Parathyroid adenoma (tissue), 2 donors: ENCODE data around the gene MRPL1.

Source experiments
- H2AFZ ChIP-seq: fragments of 300-600 bp; sonication (generic); one replicate; pipeline ENCODE4 v1.7.0; 2017; ENCODE audit warnings: antibody characterized with exemption, mild to moderate bottlenecking
- H3K27ac ChIP-seq: fragments of 300-600 bp; sonication (generic); one replicate; pipeline ENCODE4 v1.7.0; 2017
- H3K27me3 ChIP-seq: fragments of 300-600 bp; sonication (generic); one replicate; pipeline ENCODE4 v1.7.0; 2017; ENCODE audit warnings: low read length; ENCODE audit not compliant: control insufficient read depth, insufficient read depth
- H3K36me3 ChIP-seq: fragments of 300-600 bp; sonication (generic); one replicate; pipeline ENCODE4 v1.7.0; 2017; ENCODE audit warnings: low read length; ENCODE audit not compliant: control insufficient read depth, insufficient read depth
- H3K4me1 ChIP-seq: fragments of 300-600 bp; sonication (generic); one replicate; pipeline ENCODE4 v1.7.0; 2017; ENCODE audit warnings: control low read depth
- H3K4me2 ChIP-seq: fragments of 300-600 bp; sonication (generic); one replicate; pipeline ENCODE4 v1.7.0; 2017; ENCODE audit warnings: low read length
- H3K4me3 ChIP-seq: fragments of 300-600 bp; sonication (generic); one replicate; pipeline ENCODE4 v1.7.0; 2017; ENCODE audit warnings: low read depth, low read length
- H3K79me2 ChIP-seq: fragments of 300-600 bp; sonication (generic); one replicate; pipeline ENCODE4 v1.7.0; 2017; ENCODE audit warnings: control low read depth
- H3K9ac ChIP-seq: fragments of 300-600 bp; sonication (generic); one replicate; pipeline ENCODE4 v1.7.0; 2017; ENCODE audit warnings: mild to moderate bottlenecking
- H3K9me3 ChIP-seq: fragments of 300-600 bp; sonication (generic); one replicate; pipeline ENCODE4 v1.7.0; 2017; ENCODE audit warnings: low read length; ENCODE audit not compliant: control insufficient read depth
- TF ChIP-seq, protein P1 (sequence below): fragments of 300-600 bp; sonication (generic); IDR thresholded peaks from one replicate; pipeline ENCODE4 v1.7.0; 2017; ENCODE audit warnings: antibody characterized with exemption, mild to moderate bottlenecking
- donor health status: primary hyperparathyroidism.

The MRPL1 gene

DNA sequence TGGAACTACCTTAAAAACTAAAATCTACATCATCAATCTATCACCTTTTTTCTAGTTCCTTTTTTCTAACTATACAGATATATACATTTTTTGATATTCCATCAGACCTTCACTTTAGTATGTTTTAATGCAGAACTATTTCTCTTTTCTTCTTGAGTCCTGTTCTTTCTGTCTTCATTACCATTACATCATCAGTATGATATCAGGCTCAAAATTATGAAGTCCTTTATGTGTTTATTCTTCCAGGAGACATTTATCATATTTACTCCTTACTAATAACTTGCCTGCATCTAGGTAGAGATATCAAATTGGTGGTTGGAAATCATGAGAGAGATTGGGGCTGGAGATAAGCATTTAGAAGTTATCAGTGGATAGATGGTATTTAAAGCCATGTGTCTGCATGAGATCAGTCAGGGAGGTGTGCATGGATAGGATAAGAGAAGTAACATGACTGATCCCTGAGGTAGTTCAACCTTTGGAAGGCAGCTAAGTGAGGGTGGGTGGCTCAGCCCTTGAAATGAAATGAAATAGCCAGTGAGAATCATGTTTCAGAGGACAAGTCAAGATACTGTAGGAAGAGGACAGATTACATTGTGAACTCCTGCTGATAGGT lies 43.1 kb downstream of the MRPL1 start:
- Histone ChIP-seq H3K9ac (no peak overlapping the region), H3K36me3 (no peaks in the 10 kb centered on the region), H3K4me1 (no peaks in the 10 kb centered on the region), H3K9me3 (no peaks in the 10 kb centered on the region), H3K4me2 (no peak overlapping the region), H3K79me2 (no peaks in the 10 kb centered on the region), H3K27me3 (no peaks in the 10 kb centered on the region), H3K4me3 (no peak overlapping the region), H3K27ac (no peak overlapping the region), H2AFZ (no peak overlapping the region)
- TF ChIP-seq, protein P1, sequence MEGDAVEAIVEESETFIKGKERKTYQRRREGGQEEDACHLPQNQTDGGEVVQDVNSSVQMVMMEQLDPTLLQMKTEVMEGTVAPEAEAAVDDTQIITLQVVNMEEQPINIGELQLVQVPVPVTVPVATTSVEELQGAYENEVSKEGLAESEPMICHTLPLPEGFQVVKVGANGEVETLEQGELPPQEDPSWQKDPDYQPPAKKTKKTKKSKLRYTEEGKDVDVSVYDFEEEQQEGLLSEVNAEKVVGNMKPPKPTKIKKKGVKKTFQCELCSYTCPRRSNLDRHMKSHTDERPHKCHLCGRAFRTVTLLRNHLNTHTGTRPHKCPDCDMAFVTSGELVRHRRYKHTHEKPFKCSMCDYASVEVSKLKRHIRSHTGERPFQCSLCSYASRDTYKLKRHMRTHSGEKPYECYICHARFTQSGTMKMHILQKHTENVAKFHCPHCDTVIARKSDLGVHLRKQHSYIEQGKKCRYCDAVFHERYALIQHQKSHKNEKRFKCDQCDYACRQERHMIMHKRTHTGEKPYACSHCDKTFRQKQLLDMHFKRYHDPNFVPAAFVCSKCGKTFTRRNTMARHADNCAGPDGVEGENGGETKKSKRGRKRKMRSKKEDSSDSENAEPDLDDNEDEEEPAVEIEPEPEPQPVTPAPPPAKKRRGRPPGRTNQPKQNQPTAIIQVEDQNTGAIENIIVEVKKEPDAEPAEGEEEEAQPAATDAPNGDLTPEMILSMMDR, result no peak

DNA sequence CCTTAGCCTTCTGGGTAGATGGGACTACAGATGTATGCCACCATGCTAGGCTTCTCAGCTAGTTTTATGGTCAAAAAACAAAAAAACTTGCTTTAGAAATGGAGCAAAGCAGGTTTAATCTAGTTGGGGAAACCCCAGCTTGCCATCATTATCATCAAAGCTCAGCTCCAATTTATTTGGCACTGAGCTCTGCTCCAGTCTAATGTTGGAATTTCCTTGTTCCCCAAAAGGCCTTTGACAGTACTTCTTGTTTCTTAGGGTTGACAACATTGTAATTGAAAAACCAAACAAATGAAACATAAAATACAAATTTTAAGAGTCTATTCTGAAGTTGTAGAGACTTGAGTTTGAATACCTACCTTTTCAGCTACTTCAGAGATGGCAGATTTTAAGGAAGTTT lies 48.0 kb downstream of the MRPL1 start:
- TF ChIP-seq, protein P1, result no peak
- H3K9me3 ChIP-seq, result no peaks in the 10 kb centered on the region
- no peaks in the 10 kb centered on the region for H3K4me1 ChIP-seq
- H2AFZ ChIP-seq, result no peak overlapping the region
- H3K4me3 ChIP-seq, result no peak overlapping the region
- H3K27ac ChIP-seq, result no peak overlapping the region
- no peaks in the 10 kb centered on the region for H3K27me3 ChIP-seq
- no peaks in the 10 kb centered on the region for H3K36me3 ChIP-seq
- no peaks in the 10 kb centered on the region for H3K79me2 ChIP-seq
- H3K9ac ChIP-seq, result no peak overlapping the region
- H3K4me2 ChIP-seq, result no peak overlapping the region

DNA sequence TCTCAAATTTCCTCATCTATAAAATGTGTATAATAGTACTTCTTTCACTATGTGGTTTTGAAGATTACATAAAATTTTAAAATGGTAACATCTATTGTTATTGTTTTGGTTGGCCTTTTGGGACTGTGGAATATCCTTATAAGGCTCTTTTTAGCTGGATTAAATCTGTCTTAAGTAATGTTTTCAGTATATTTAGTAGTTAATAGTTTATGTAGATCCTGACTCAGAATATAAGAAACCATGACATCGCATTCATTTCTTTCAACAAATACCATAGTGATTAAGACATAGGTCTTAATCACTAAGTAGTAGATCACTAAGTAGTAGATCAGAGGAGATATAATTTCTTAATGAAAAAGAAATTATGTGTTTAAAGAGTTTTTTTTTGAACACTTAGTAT lies 48.5 kb downstream of the MRPL1 start:
- Histone ChIP-seq H3K79me2 (no peaks in the 10 kb centered on the region), H2AFZ (no peak overlapping the region), H3K9ac (no peak overlapping the region), H3K9me3 (no peaks in the 10 kb centered on the region), H3K27me3 (no peaks in the 10 kb centered on the region), H3K36me3 (no peaks in the 10 kb centered on the region), H3K4me3 (no peak overlapping the region), H3K4me2 (no peak overlapping the region), H3K4me1 (no peaks in the 10 kb centered on the region), H3K27ac (no peak overlapping the region)
- TF ChIP-seq, protein P1, result no peak

DNA sequence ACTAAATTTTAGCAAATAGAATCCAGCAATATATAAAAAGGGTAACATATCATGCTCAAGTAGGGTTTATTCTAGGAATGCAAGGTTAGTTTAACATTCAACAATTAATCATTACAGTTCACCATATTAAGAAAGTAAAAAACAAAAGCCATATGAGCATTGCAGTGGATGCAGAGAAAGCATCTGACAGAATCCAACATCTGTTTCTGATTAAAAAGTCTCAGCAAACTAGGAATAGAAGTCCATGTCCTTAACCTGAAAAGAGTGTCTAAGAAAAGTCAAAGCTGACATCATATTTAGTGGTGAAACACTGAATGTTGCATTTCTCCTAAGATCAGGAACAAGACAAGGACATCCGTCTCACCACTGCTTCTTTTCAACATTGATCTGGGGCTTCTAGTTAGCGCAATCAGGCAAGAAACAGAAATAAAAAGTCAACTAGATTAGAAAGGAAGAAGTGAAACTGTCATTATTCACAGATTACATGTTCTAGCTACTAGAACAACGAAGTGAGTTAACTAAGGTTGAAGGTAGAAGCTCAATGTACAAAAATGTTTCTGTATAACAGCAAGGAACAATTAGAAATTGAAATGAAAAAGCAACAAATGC lies 49.3 kb downstream of the MRPL1 start:
- TF ChIP-seq, protein P1, result no peak
- no peak overlapping the region for H2AFZ ChIP-seq
- H3K36me3 ChIP-seq, result no peaks in the 10 kb centered on the region

DNA sequence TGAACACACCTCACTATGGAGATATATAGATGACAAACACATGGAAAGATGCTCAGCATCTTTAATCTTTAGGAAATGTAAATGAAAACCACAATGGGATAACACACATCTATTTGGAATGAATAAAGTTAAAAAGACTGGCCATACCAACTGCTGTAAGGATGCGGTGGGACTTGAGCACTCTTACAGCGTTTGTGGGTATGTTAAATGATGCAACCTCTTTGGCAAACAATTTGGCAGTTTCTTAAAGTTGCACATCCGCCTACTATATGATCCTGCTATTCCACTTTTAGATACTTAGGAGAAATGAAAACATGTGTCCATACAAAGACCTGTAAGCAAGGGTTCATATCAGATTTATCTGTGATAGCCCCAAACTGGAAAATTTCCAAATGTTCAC lies 50.7 kb downstream of the MRPL1 start:
- Histone ChIP-seq H3K9ac (no peak overlapping the region), H2AFZ (no peak overlapping the region), H3K79me2 (no peaks in the 10 kb centered on the region), H3K36me3 (no peaks in the 10 kb centered on the region), H3K4me2 (no peak overlapping the region), H3K9me3 (no peaks in the 10 kb centered on the region), H3K27ac (no peak overlapping the region), H3K4me1 (no peaks in the 10 kb centered on the region), H3K4me3 (no peak overlapping the region), H3K27me3 (no peaks in the 10 kb centered on the region)
- TF ChIP-seq, protein P1, result no peak

More for the DNA sequence above, 49.3 kb downstream of the MRPL1 start:
- no peak overlapping the region for H3K4me3 ChIP-seq
- H3K27me3 ChIP-seq, result no peaks in the 10 kb centered on the region
- H3K4me2 ChIP-seq, result no peak overlapping the region
- H3K9ac ChIP-seq, result no peak overlapping the region
- no peak overlapping the region for H3K27ac ChIP-seq
- H3K4me1 ChIP-seq, result no peaks in the 10 kb centered on the region
- H3K9me3 ChIP-seq, result no peaks in the 10 kb centered on the region
- no peaks in the 10 kb centered on the region for H3K79me2 ChIP-seq
